Neural cell (in vitro differentiated cells): ENCODE results near the gene GATM.

ENCODE experiments used
- EZH2 ChIP-seq: fragments of 200-600, 300-800 bp; shearing (Covaris generic), sonication (generic); IDR thresholded peaks from 2 replicates; pipeline ENCODE4 v1.6.1; 2014; ENCODE audit warnings: antibody characterized with exemption, low read length, borderline replicate concordance, mild to moderate bottlenecking; ENCODE audit not compliant: insufficient read depth, poor library complexity, severe bottlenecking
- TF ChIP-seq, protein P1 (sequence below): fragments of 450-650 bp; IDR thresholded peaks from 2 replicates; pipeline ENCODE4 v1.5.1; 2014; ENCODE audit warnings: antibody characterized with exemption, mild to moderate bottlenecking, moderate library complexity; ENCODE audit not compliant: poor library complexity, severe bottlenecking

DNA sequence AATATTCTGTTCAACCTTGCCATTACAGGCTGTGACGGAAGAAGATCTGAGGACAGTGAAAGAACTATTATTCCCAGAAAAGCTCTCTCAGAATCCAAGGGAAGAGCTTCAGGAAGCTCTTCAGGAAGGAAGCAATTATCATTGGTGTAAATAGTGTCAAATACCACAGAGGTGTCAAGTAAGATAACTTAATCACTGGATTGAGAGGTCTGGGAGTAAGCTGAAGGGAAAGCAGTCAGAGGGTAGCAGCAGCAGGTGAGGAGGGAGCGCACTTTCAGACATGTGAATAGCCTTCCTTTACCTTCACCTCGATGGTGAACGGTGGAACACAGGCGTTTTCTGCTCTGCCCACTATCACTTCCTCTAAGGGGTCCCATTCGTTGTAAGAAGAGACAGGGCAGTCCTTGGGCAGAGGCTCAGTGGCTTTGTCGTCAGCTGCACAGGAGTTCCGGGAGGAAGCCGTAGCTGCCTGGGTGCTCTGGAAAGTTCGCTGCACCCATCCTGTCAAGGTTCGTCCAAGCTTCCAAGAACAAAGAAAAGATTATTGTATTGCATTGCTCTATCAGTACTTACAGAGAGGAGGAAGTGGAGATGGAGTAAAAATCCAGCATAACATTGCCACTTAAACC, 1.9 kb downstream of the GATM start:
- TF ChIP-seq EZH2 = no peak
- TF ChIP-seq, protein P1, sequence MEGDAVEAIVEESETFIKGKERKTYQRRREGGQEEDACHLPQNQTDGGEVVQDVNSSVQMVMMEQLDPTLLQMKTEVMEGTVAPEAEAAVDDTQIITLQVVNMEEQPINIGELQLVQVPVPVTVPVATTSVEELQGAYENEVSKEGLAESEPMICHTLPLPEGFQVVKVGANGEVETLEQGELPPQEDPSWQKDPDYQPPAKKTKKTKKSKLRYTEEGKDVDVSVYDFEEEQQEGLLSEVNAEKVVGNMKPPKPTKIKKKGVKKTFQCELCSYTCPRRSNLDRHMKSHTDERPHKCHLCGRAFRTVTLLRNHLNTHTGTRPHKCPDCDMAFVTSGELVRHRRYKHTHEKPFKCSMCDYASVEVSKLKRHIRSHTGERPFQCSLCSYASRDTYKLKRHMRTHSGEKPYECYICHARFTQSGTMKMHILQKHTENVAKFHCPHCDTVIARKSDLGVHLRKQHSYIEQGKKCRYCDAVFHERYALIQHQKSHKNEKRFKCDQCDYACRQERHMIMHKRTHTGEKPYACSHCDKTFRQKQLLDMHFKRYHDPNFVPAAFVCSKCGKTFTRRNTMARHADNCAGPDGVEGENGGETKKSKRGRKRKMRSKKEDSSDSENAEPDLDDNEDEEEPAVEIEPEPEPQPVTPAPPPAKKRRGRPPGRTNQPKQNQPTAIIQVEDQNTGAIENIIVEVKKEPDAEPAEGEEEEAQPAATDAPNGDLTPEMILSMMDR = no peak
